Right lobe of liver (tissue), 6 donors: ENCODE measurements around the gene SNCG. TPM values are rescaled to one million over a fixed set of nuclear protein-coding genes. Genes with fewer than 3 reads are reported as not detected.
"Not testable (repeated sequence)": the region's sequence is repeated elsewhere in the genome, so short reads cannot be mapped to it uniquely, and the experiment has no call there.

Experiments
- ATAC-seq, 4 donors: fragments of 200-7000 bp; cut with Tn5 transposase; one replicate each; pipeline ENCODE4 v1.9.1; 2020; ENCODE audit warnings: mild to moderate bottlenecking in 4 of 4, moderate library complexity in 4 of 4
- DNase-seq, 3 donors: peaks; one replicate each; pipeline ENCODE4 v3.0.0-alpha.2; 2020
- H3K27ac ChIP-seq, 3 donors: fragments of 200-600 bp; one replicate each; pipeline ENCODE4 v1.8.0; 2022
- H3K27me3 ChIP-seq, 2 donors: fragments of 200-600 bp; one replicate each; pipeline ENCODE4 v1.8.0; 2022
- H3K36me3 ChIP-seq, 4 donors: fragments of 200-600 bp; sonication (generic) in 1 of 4; one replicate each; pipeline versions ENCODE4 v1.5.1 to v1.8.0; 2017 to 2022; ENCODE audit warnings: control low read depth in 1 of 4
- H3K4me1 ChIP-seq, 4 donors: fragments of 200-600 bp; sonication (generic) in 1 of 4; one replicate each; pipeline versions ENCODE4 v1.5.1 to v1.8.0; 2017 to 2022; ENCODE audit warnings: control low read depth in 1 of 4
- H3K4me3 ChIP-seq, 3 donors: fragments of 200-600 bp; one replicate each; pipeline ENCODE4 v1.8.0; 2022
- H3K9me3 ChIP-seq, 4 donors: fragments of 200-600 bp; sonication (generic) in 1 of 4; one replicate each; pipeline versions ENCODE4 v1.5.1 to v1.8.0; 2017 to 2022; ENCODE audit warnings: control low read depth in 1 of 4
- CTCF ChIP-seq, 4 donors: fragments of 200-600 bp in 3 of 4; fragments of 450-650 bp in 1 of 4; IDR thresholded peaks; one replicate each; pipeline versions ENCODE4 v1.5.1 to v1.8.0; 2016 to 2022; ENCODE audit warnings: antibody characterized with exemption in 4 of 4, mild to moderate bottlenecking in 2 of 4
- POLR2A ChIP-seq: fragments of 450-650 bp; IDR thresholded peaks from one replicate; pipeline ENCODE4 v1.6.1; 2017; ENCODE audit warnings: antibody characterized with exemption, mild to moderate bottlenecking
- WGBS: methylation state at CpG from one replicate; pipeline ENCODE4 v1.1.6; 2018; ENCODE audit warnings: low coverage, low lambda C conversion rate; ENCODE audit not compliant: insufficient coverage; ENCODE audit errors: missing lambda C conversion rate; 5-methylcytosine and 5-hydroxymethylcytosine counted together
- intact Hi-C, 2 donors: fragments of 100-400 bp; cut with DNase I; formaldehyde crosslinking; loops; one replicate each; pipeline versions ENCODE4 v1.11.2 to v1.14.1; 2022
- total RNA-seq, 6 experiments: library from RNA; depleted of rRNA in 2 of 6; stranded (reverse); fragments of >200 nt in 2 of 6; fragmentation: NEBNext Ultra II Directional in 3 of 6; extraction: Animal tissue kit (Norgen Biotek cat#: 25700) in 3 of 6; gene quantifications; one replicate each; pipeline versions ENCODE4 v1.1.0 to v1.2.4, GENCODE V29; 2016 to 2023
- donor health status: DM: no; HTN: yes; CAD: no.
- donor health status: DM: no; HTN: no; CAD: no.
- donor health status: DM: no; HTN: no; CAD: no.
- donor health status: DM: no; HTN: yes; CAD: no.
- donor health status: DM: no; HTN: yes; CAD: no.

SNCG gene
- total RNA-seq, 6 experiments from 2014 or later: 1.1 to 21.2 (median 2.2) TPM

- H3K9me3 ChIP-seq: no peaks in the 10 kb centered on the region
- no peaks in the 10 kb centered on the region for H3K4me1 ChIP-seq
- ATAC-seq (no peak), DNase-seq (no peak)
- intact Hi-C loops: no loop called here
- H3K27ac ChIP-seq: no peak overlapping the region
- no peaks in the 10 kb centered on the region for H3K27me3 ChIP-seq
- no peak for TF ChIP-seq POLR2A
- TF ChIP-seq CTCF (IDR thresholded peaks at IDR 0.05): no peak
- no peaks in the 10 kb centered on the region for H3K36me3 ChIP-seq
- H3K4me3 ChIP-seq: no peak overlapping the region
These were observed 34.1 kb downstream of the SNCG start for GRCh38 chr10:86992456-86992855.

- 61% methylated on average over 2 of the region's 2 CpGs for whole genome bisulfite sequencing
- no peak for TF ChIP-seq POLR2A
- no peak for TF ChIP-seq CTCF (IDR thresholded peaks at IDR 0.05)
- intact Hi-C loops: no loop called here
- no peak for DNase-seq
- H3K4me3 ChIP-seq: no peak overlapping the region
- H3K27ac ChIP-seq: no peak overlapping the region
- H3K36me3 ChIP-seq: no peaks in the 10 kb centered on the region
- ATAC-seq: no peak
- no peaks in the 10 kb centered on the region for H3K4me1 ChIP-seq
- no peaks in the 10 kb centered on the region for H3K27me3 ChIP-seq
- no peaks in the 10 kb centered on the region for H3K9me3 ChIP-seq
These were observed 34.5 kb downstream of the SNCG start for GRCh38 chr10:86992929-86993328.

GRCh38 chr10:86999802-87000403, 41.5 kb downstream of the SNCG start:
- 76% methylated on average over 6 of the region's 6 CpGs for WGBS
- DNase-seq, H3K4me3 ChIP-seq, H3K36me3 ChIP-seq, H3K9me3 ChIP-seq, H3K4me1 ChIP-seq, H3K27ac ChIP-seq, H3K27me3 ChIP-seq, intact Hi-C loops: not testable (repeated sequence)
- peak in 1 of 4 donors; percentile 25 for ATAC-seq

GRCh38 chr10:87000491-87000890, 42.1 kb downstream of the SNCG start:
- Histone ChIP-seq H3K27ac (no peak overlapping the region), H3K4me1 (no peaks in the 10 kb centered on the region), H3K27me3 (no peaks in the 10 kb centered on the region), H3K4me3 (no peak overlapping the region), H3K36me3 (no peaks in the 10 kb centered on the region), H3K9me3 (no peaks in the 10 kb centered on the region)
- WGBS: 64% methylated on average over 3 of the region's 3 CpGs
- intact Hi-C loops: no loop called here
- ATAC-seq (no peak), DNase-seq (no peak)
- TF ChIP-seq CTCF (IDR thresholded peaks at IDR 0.05) (no peak), POLR2A (no peak)

GRCh38 chr10:87007124-87007523, 48.7 kb downstream of the SNCG start:
- H3K4me3 ChIP-seq, DNase-seq, H3K4me1 ChIP-seq, H3K27me3 ChIP-seq, H3K36me3 ChIP-seq, ATAC-seq, H3K9me3 ChIP-seq, H3K27ac ChIP-seq, intact Hi-C loops: not testable (repeated sequence)
- 20% methylated on average over 1 of the region's 1 CpG for WGBS

- DNase-seq, H3K27ac ChIP-seq, H3K9me3 ChIP-seq, H3K36me3 ChIP-seq, intact Hi-C loops, H3K27me3 ChIP-seq, ATAC-seq, H3K4me1 ChIP-seq, H3K4me3 ChIP-seq: not testable (repeated sequence)
- WGBS: 80% methylated on average over 6 of the region's 6 CpGs
These were observed 49.3 kb downstream of the SNCG start for GRCh38 chr10:87007674-87008073.

- ATAC-seq, DNase-seq: not testable (repeated sequence)
- WGBS: 92% methylated on average over 7 of the region's 7 CpGs
These were observed 49.9 kb downstream of the SNCG start for GRCh38 chr10:87008303-87008702.

GRCh38 chr10:87009134-87009696, 50.8 kb downstream of the SNCG start:
- H3K27ac ChIP-seq, intact Hi-C loops, H3K4me1 ChIP-seq, H3K9me3 ChIP-seq, DNase-seq, ATAC-seq, H3K36me3 ChIP-seq, H3K27me3 ChIP-seq, H3K4me3 ChIP-seq: not testable (repeated sequence)
- 73% methylated on average over 2 of the region's 18 CpGs for WGBS

More at GRCh38 chr10:87008303-87008702, 49.9 kb downstream of the SNCG start:
- H3K27me3 ChIP-seq, H3K4me3 ChIP-seq, H3K27ac ChIP-seq, H3K9me3 ChIP-seq, H3K4me1 ChIP-seq, intact Hi-C loops, H3K36me3 ChIP-seq: not testable (repeated sequence)
